CD14-positive monocyte (primary cell): ENCODE measurements around the gene COQ6. TPM values are rescaled to one million over a fixed set of nuclear protein-coding genes. Genes with fewer than 3 reads are reported as not detected.
"Not testable (repeated sequence)": the region's sequence is repeated elsewhere in the genome, so short reads cannot be mapped to it uniquely, and the experiment has no call there.

ENCODE experiments used
- DNase-seq, 3 donors: peaks; one replicate each; pipeline ENCODE4 v3.0.0-alpha.2; 2011 to 2022
- H2AFZ ChIP-seq: 2 replicates; pipeline ENCODE4 v1.6.0; 2012; ENCODE audit warnings: mild to moderate bottlenecking, low read depth, low read length, inconsistent platforms; ENCODE audit not compliant: insufficient read depth, poor library complexity, severe bottlenecking
- H3K27ac ChIP-seq, 2 donors: 1 replicate in 1 of 2; 2 replicates in 1 of 2; pipeline ENCODE4 v1.5.1; 2012 to 2013; ENCODE audit warnings: low read length in 2 of 2, control low read depth in 1 of 2, inconsistent platforms in 1 of 2, low read depth in 1 of 2, mild to moderate bottlenecking in 1 of 2
- H3K27me3 ChIP-seq, 2 donors: one replicate each; pipeline versions ENCODE4 v1.6.0 to v1.6.1; 2011 to 2013; ENCODE audit warnings: low read length in 2 of 2; ENCODE audit not compliant: control insufficient read depth in 2 of 2, insufficient read depth in 2 of 2
- H3K36me3 ChIP-seq, 2 donors: replicated peaks in 1 of 2; 1 replicate in 1 of 2; 2 replicates in 1 of 2; pipeline versions ENCODE4 v1.5.1 to v1.6.1; 2012 to 2013; ENCODE audit warnings: low read length in 2 of 2, control low read depth in 1 of 2, inconsistent platforms in 1 of 2, mild to moderate bottlenecking in 1 of 2; ENCODE audit not compliant: insufficient read depth in 2 of 2, control insufficient read depth in 1 of 2
- H3K4me1 ChIP-seq, 2 donors: 1 replicate in 1 of 2; 2 replicates in 1 of 2; pipeline versions ENCODE4 v1.5.1 to v1.6.1; 2012 to 2013; ENCODE audit warnings: low read length in 2 of 2, control low read depth in 1 of 2, inconsistent platforms in 1 of 2, mild to moderate bottlenecking in 1 of 2, moderate library complexity in 1 of 2; ENCODE audit not compliant: insufficient read depth in 2 of 2, control insufficient read depth in 1 of 2
- H3K4me2 ChIP-seq: replicated peaks from 2 replicates; pipeline ENCODE3; 2012; ENCODE audit warnings: low read length, moderate library complexity, mild to moderate bottlenecking; ENCODE audit not compliant: poor library complexity, severe bottlenecking; ENCODE audit errors: extremely low read depth
- H3K4me3 ChIP-seq, 3 experiments: fragments of 200-600 bp in 1 of 3; sonication (generic) in 1 of 3; replicated peaks in 1 of 3; 1 replicate in 2 of 3; 2 replicates in 1 of 3; pipeline ENCODE4 v1.5.1; 2011 to 2013; ENCODE audit warnings: low read length in 3 of 3, mild to moderate bottlenecking in 3 of 3, control low read depth in 2 of 3, low read depth in 2 of 3, inconsistent platforms in 1 of 3, moderate library complexity in 1 of 3
- H3K79me2 ChIP-seq: 2 replicates; pipeline ENCODE4 v1.6.0; 2012; ENCODE audit warnings: mild to moderate bottlenecking, control low read depth, inconsistent platforms, low read length, moderate library complexity; ENCODE audit not compliant: insufficient read depth
- H3K9ac ChIP-seq: 2 replicates; pipeline ENCODE4 v1.6.0; 2017; ENCODE audit warnings: low read length, mild to moderate bottlenecking; ENCODE audit not compliant: insufficient read depth, poor library complexity, severe bottlenecking
- H3K9me3 ChIP-seq, 2 donors: replicated peaks in 1 of 2; 1 replicate in 1 of 2; 2 replicates in 1 of 2; pipeline versions ENCODE4 v1.5.1 to v1.6.1; 2012 to 2013; ENCODE audit warnings: low read length in 2 of 2, control low read depth in 1 of 2; ENCODE audit not compliant: control insufficient read depth in 1 of 2, insufficient read depth in 1 of 2
- H4K20me1 ChIP-seq: 2 replicates; pipeline ENCODE4 v1.6.0; 2012; ENCODE audit warnings: mild to moderate bottlenecking, low read length, control low read depth, moderate library complexity; ENCODE audit not compliant: insufficient read depth
- H3K27ac Mint-ChIP-seq, 7 donors: one replicate each; pipeline ENCODE4 v1.8.0; 2020; ENCODE audit warnings: mild to moderate bottlenecking in 7 of 7, mixed read lengths in 7 of 7, moderate library complexity in 6 of 7, inconsistent platforms in 2 of 7
- H3K27me3 Mint-ChIP-seq, 3 donors: one replicate each; pipeline ENCODE4 v1.8.0; 2021 to 2022; ENCODE audit warnings: low read depth in 3 of 3, mild to moderate bottlenecking in 3 of 3, mixed read lengths in 3 of 3, moderate library complexity in 3 of 3, inconsistent platforms in 1 of 3
- H3K36me3 Mint-ChIP-seq, 2 donors: one replicate each; pipeline ENCODE4 v1.8.0; 2020; ENCODE audit warnings: mixed read lengths in 2 of 2, inconsistent platforms in 1 of 2, mild to moderate bottlenecking in 1 of 2
- H3K4me1 Mint-ChIP-seq: one replicate; pipeline ENCODE4 v1.8.0; 2020; ENCODE audit warnings: mild to moderate bottlenecking, mixed read lengths
- H3K4me3 Mint-ChIP-seq, 2 donors: one replicate each; pipeline ENCODE4 v1.8.0; 2020; ENCODE audit warnings: mild to moderate bottlenecking in 2 of 2, mixed read lengths in 2 of 2, moderate library complexity in 1 of 2
- H3K9me3 Mint-ChIP-seq, 7 donors: one replicate each; pipeline ENCODE4 v1.8.0; 2020 to 2022; ENCODE audit warnings: mixed read lengths in 7 of 7, mild to moderate bottlenecking in 6 of 7, moderate library complexity in 6 of 7, inconsistent platforms in 2 of 7
- WGBS: methylation state at CpG from one replicate; pipeline ENCODE4 v1.1.5; 2013; ENCODE audit warnings: missing lambda C conversion rate; ENCODE audit not compliant: insufficient coverage; 5-methylcytosine and 5-hydroxymethylcytosine counted together
- intact Hi-C, 2 donors: fragments of 100-400 bp; cut with micrococcal nuclease; formaldehyde crosslinking; loops; one replicate each; pipeline versions ENCODE4 v1.15.0 to v1.15.1; 2023
- polyA plus RNA-seq, 3 donors: library from polyadenylated mRNA; depleted of rRNA in 1 of 3; unstranded in 2 of 3; stranded (reverse) in 1 of 3; fragments of 300-500 nt in 2 of 3; fragments of >200 nt in 1 of 3; fragmentation: Illumina TruSeq in 2 of 3; gene quantifications; 1 replicate in 2 of 3; 2 replicates in 1 of 3; pipeline ENCODE4 v1.2.3, GENCODE V29; 2012 to 2021
- TF ChIP-seq, protein P1 (sequence below): fragments of 200-600 bp; IDR thresholded peaks from one replicate; pipeline ENCODE4 v1.8.0; 2022; ENCODE audit warnings: antibody characterized with exemption, mild to moderate bottlenecking

The COQ6 gene
- polyA plus RNA-seq, 3 donors, result 14.1 to 21.1 (median 14.6) TPM

DNA sequence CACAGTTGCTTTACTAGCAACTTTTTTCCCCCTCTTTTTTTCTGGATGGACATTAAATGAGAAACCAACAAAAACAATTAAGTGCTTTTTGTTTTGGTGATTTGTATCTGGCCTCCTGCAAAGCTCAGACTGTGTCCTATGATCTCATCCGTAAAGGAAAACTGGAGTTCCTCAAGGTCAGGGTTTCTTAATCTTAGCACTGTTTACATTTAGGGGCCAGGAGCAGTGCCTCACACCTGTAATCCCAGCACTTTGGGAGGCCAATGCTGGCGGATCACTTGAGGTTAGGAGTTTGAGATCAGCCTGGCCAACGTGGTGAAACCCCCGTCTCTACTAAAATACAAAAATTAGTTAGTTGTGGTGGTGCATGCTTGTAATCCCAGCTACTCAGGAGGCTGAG, 41.0 kb downstream of the COQ6 start:
- Histone ChIP-seq H3K27me3 (no peaks in the 10 kb centered on the region), H3K4me2 (no peak overlapping the region), H3K4me3 (no peak overlapping the region), H3K9ac (no peak overlapping the region), H3K9me3 (no peaks in the 10 kb centered on the region), H3K27ac (no peak overlapping the region), H3K79me2 (no peaks in the 10 kb centered on the region), H2AFZ (no peak overlapping the region), H4K20me1 (no peaks in the 10 kb centered on the region), H3K4me1 (no peaks in the 10 kb centered on the region), H3K36me3 (peaks cover 14 to 24% of the 10 kb centered on the region in 2 donors)
- intact Hi-C loops, result no loop called here
- Mint-ChIP-seq H3K27me3 (peaks cover 0 to 1% (median 1%) of the 10 kb centered on the region in 3 donors), H3K27ac (peak overlapping the region in 1 of 7 donors; percentile 48), H3K4me1 (no peaks in the 10 kb centered on the region), H3K4me3 (no peak overlapping the region), H3K36me3 (peaks cover 19 to 22% of the 10 kb centered on the region in 2 donors), H3K9me3 (peaks cover 0 to 1% (median 0%) of the 10 kb centered on the region in 7 donors)
- 80% methylated on average over 1 of the region's 4 CpGs for WGBS
- TF ChIP-seq, protein P1, sequence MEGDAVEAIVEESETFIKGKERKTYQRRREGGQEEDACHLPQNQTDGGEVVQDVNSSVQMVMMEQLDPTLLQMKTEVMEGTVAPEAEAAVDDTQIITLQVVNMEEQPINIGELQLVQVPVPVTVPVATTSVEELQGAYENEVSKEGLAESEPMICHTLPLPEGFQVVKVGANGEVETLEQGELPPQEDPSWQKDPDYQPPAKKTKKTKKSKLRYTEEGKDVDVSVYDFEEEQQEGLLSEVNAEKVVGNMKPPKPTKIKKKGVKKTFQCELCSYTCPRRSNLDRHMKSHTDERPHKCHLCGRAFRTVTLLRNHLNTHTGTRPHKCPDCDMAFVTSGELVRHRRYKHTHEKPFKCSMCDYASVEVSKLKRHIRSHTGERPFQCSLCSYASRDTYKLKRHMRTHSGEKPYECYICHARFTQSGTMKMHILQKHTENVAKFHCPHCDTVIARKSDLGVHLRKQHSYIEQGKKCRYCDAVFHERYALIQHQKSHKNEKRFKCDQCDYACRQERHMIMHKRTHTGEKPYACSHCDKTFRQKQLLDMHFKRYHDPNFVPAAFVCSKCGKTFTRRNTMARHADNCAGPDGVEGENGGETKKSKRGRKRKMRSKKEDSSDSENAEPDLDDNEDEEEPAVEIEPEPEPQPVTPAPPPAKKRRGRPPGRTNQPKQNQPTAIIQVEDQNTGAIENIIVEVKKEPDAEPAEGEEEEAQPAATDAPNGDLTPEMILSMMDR, result no peak
- DNase-seq, result no peak

DNA sequence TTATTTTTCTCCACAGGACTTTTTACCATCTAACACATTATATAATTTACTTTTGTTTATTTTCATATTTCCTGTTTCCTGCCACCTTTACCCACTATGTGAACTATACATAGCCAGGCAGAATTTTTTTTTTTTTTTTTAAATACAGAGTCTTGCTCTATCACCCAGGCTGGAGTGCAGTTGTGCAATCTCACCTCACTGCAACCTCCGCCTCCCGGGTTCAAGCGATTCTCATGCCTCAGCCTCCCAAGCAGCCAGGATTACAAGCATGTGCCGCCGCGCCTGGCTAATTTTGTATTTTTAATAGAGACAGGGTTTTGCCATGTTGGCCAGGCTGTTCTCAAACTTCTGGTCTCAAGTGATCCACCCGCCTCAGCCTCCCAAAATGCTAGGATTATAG, 44.8 kb downstream of the COQ6 start:
- H3K27ac ChIP-seq, H3K9ac ChIP-seq, H3K4me3 Mint-ChIP-seq, H3K9me3 ChIP-seq, H4K20me1 ChIP-seq, H3K27me3 Mint-ChIP-seq, H3K27ac Mint-ChIP-seq, H3K4me1 Mint-ChIP-seq, H3K79me2 ChIP-seq, H2AFZ ChIP-seq, H3K9me3 Mint-ChIP-seq, intact Hi-C loops, H3K4me3 ChIP-seq, DNase-seq, H3K27me3 ChIP-seq, H3K4me2 ChIP-seq, H3K4me1 ChIP-seq: not testable (repeated sequence)
- 97% methylated on average over 5 of the region's 7 CpGs for WGBS
- H3K36me3 Mint-ChIP-seq, result peaks cover 13 to 15% of the 10 kb centered on the region in 2 donors
- peaks cover 0 to 18% of the 10 kb centered on the region in 2 donors for H3K36me3 ChIP-seq
